HG03103 (cell line): ENCODE results near the gene CMKLR1.

Source experiments
- ATAC-seq: cut with Tn5 transposase; IDR thresholded peaks from one replicate; pipeline ENCODE4 v1.9.1; 2021; ENCODE audit warnings: low read depth; ENCODE audit not compliant: unreplicated experiment

CMKLR1 gene

DNA sequence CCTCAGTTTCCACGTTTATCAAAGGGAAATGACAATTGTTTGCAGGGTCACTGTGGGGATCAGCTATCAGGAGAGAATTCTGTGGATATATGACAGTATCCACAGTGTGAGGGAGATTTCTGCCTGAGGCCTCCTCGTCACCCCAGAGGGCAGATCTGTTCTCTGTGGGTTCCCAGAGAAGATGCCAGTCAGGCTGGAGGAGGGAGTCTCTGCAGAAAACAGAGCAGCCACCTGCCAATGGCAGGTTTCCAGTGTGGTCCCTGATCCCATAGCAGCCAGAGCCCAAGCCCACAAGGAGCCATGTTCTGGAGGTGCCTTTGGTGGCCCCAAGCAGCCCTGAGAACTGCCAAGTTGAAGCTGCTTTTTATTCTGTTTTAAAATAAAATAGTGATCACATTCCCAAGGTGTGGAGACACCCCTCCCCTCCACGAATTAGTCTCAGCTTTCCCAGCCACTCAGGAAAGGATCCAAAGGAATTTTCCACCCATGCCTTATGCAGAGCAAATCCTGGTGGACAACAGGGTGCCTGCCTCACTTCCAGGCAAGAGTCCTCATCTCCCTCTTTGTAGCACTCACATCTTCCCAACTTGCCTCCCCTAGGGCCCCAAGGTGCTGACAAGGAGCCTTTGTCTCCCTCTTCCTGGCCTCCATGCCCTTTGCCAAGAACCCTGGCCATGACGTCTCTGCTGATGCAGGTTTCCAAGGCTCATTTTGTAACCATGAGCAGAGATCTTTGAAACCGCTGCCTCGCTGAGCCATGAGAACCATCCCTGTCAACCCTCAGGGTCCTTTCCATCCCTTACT lies 20.4 kb downstream of the CMKLR1 start:
- no peak for ATAC-seq

DNA sequence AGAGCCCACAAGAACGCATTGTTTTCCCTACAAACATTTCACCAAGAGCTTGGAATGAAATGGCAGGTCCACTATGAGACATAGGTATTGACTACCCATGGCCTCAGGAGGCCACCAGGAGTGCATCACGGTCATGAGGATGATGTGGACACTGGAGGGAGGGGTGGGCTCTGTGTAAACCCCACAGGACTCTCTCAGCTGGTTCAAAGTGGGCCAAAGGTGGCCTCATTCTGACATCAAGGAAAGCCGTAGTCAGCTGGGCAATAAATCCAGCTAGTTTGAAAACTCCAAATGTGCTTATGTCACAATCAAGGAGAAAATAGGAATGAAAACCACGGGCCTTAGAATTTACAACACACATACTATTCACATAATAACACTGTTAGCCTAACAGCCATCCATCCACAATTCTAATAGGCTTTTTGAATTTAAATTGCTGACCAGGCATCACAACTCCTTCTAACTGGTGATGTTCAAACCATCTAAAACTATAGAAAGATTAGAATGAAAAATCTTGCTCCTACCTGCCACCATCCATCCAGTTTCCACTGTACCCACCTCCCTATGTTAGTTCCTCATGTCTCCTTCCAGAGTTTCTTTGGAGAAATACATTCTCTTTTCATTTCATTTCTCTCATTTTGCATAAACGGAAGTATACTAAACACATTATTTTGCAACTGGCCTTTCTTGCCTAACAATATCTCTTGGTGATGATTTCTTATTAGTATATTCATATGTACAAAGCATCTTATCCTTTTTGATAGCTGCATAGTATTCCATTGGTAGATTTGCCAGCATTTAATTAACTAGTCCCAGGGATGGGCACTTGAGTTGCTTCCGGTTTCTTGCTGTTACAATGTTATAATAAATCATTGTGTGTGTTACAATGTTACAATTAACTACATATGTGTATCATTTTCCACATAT lies 21.5 kb downstream of the CMKLR1 start:
- no peak for ATAC-seq

DNA sequence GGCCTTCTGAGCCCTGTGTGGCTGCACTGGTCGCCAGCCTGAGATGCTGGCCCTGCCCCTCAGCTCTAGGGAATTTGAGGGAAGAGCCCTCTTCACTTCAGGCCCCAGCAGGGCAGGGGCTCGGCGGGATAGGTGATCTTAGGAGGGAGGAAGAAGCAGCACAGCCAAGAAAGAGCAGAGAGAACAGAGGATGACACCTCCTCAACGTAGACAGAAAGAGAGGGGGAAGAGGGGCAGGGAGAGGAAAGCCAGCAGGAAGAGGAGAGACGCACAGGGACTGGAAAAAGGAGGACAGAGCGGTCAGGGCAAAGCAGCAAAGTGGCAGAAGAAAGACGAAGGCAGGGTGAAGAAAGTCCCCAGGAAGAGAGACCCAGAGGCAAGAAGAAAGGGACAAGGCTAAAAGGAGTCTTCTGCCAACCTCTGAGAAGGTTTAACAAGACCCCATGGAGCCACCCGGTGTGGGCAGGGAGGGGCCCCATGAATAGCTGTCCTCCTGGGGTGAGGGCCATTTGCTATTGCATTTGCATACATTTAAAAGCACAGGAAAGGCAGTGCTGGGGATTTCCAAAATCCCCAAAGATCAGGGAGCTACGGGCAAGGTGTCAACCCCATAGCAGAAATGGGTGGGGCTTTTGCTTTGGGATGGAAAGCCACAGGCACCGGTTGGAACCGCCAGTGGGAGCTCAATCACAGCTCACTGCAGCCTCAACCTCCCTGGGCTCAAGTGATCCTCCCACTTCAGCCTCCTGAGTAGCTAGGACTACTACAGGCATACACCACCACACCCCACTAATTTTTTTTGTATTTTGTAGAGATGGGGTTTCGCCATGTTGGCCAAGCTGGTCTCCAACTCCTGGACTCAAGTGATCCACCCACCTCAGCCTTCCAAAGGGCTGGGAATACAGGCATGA lies 22.7 kb downstream of the CMKLR1 start:
- no peak for ATAC-seq

DNA sequence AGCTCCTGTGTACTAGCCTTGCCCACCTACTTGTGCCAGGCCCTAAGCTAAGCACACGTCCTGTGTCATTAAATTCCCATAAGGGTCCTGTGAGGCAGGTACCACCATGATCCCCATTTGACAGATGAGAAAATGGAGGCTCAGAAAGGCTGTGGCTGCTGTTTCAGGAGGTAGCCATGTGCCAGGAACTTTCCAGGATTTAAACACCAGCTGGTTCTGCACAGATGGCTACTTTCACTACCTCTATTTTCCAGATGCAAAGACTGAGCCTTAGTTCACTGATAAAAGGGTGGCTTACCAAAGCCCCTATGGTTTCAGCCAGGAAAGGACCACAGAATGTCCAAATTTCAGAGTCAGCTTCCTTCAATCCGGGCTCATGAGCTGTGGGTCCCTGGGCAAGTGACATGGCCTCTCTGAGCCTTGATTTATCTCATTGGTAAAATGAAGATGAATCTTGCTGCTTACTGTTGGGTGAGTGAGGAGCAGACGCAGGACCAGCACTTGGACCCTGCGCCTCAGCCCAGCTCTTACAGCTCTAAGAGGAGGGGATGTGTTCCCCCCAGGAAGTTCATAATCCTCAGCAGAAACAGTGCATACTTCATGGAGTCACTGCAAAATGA lies 23.5 kb downstream of the CMKLR1 start:
- ATAC-seq, result no peak

DNA sequence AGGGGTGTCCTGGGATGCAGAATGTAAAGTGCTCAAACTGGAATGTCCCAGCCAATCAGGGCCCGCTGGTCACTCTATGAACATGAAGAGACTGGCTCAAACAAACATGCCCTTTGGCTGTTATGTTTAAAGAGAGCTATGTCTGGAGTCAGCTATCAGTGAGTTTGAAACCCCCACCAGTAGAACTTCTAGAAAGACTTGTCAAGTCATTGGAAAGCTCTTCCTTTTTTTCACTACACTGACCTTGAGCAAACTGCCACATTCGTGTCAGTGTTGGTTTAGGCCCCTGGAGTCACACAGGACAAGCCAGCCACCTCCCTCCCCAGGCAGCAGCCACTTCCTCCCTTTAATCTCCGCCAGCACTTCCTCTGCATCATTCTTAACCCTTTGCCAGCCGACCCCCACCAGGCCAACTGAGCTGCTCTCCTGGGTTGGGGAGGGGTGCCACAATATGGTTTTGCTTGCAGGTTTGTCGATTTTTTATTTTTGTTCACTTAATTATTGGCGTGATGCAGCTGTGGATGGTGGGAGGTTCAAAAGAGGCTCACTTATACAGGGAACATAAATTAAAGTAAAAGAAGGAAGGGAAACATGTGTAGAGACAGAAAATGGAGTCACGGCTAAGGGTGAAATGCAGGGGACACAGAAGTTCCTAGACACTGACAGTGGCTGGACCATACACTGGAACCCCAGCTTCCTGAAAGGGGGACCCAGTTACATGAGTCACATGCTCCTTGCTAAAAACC lies 25.3 kb downstream of the CMKLR1 start:
- ATAC-seq, result no peak

DNA sequence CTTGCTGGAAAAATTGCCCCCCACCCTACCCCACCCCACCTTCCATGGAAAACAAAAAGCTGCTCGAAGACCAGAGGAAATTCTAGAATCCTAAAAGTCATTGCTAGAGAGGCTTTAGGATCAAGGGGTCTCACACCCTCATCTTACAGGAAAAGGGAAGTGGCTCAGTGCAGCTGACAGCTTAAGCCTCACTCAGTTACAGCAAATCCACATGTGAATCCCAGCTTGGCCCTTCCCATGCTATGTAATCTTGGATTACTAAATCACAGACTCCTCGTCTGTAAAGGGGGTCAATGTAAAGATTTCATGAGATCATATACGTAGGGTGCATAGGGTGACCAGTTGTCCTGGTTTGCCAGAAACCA lies 25.9 kb downstream of the CMKLR1 start:
- no peak for ATAC-seq

DNA sequence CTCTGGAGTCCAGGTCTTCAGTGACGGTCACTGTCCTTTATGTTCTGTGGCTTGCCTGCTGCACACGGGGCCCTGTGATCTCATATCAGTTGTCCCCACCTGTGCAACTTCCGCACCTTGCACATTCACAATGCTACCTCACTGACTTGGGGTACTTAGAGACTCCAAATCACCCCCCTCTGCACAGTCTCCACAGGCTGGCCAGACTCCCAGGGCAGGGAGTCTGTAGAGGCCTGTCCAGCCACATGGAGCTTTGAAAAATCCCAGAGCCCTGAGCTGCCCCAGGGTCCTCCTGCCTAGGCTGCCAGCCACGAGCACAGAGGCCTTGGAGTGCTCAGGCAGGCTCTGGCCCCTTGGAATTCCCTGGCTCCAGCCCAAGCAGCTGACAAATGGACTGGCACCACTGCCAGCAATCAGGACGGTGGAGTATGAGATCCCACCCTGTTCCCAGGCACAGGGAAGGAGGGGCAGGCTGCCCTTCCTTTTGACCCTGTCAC lies 26.4 kb downstream of the CMKLR1 start:
- ATAC-seq, result no peak

DNA sequence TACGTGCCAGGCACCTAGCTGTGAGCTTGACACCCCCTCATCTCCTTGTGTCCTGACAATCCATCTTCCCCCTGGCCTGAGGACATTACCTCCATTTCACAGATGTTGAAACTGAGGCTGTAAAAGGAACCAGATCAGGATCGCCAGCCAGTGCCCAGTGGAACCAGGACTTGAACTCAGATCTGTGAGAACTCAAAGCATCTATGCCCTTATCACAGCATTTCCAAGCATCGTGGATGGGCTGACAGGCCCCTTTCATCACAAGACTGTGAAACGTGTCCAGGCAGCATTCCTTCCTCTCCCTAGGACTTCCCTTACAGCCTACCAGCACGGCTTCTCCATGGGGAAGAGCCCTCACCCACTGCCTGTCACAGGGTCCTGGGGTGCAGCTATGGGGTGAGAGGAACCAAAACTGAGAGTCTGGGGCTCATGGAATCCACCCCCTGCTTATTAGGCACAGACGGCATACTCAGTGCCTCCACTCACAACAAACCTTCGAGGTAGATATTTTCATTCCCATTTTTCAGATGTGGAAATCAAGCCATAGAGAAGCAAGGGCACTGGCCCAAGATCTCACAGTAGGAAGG lies 26.9 kb downstream of the CMKLR1 start:
- no peak for ATAC-seq

DNA sequence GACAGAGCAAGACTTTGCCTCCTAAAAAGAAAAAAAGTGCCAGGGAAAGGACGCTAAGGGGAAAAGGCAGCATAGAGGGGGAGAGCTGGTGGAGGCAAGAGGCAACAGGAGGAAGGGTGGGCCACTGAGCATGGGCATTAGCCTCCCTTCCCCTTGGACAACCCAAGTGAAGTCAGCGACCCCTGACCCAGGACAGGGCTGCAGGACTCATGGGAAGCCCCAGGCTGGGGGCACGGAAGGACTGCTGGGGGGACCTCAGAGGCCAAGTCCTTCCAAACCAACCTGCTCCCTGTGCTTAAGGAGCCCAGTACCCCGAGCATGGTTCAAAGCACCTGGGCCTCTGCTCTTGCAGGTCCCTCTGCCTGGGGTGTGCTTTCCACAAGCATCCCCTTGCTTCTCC lies 27.5 kb downstream of the CMKLR1 start:
- no peak for ATAC-seq

DNA sequence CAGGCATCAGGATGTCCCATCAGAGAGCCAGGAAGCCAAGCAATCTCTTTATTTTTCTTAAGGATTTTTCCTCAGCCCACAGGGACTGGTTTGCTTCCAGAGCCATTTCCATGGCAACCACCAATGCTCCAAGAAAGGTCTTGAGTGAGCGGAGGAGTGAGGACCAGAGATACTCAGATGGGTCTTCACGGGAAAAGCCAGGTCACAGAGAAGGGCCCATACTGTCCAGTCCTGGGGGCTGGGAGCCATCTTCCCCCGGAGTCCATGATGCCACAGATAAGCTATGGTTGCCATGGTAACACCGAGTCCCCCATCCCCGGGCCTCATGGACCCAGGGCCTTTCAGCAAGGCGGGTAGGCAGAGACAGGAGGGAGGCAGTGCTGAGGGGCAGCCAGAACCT lies 28.6 kb downstream of the CMKLR1 start:
- no peak for ATAC-seq

DNA sequence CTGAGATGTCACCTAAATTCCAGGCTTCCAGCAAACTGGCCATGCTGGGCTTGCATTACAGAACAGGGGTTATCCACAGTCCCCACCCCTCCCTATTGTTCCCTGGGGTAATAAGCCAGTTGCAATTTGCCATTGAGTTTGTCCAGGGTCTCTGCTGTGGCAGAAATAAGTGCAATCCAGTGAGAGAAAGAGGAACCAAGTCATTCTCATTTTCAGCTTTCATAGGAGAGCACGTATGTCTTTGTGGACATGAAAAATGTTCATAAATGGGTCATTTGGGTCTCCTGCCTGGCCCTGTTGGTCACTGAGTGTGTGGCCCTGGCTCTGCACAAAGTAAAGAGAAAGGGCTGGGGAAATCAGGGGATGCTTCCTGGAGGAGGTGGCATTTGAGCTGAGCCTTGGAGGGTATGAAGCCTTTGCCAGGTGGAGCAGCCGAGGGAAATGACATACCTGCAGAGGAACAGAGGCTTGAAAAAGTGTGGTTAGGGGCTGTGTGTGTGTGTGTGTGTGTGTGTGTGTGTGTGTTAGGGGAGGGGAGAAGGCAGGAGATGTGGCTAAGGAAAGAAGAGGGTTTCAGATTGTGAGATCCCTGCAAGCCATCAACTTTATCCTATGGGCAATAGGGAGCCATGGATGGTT lies 29.3 kb downstream of the CMKLR1 start:
- ATAC-seq, result no peak

DNA sequence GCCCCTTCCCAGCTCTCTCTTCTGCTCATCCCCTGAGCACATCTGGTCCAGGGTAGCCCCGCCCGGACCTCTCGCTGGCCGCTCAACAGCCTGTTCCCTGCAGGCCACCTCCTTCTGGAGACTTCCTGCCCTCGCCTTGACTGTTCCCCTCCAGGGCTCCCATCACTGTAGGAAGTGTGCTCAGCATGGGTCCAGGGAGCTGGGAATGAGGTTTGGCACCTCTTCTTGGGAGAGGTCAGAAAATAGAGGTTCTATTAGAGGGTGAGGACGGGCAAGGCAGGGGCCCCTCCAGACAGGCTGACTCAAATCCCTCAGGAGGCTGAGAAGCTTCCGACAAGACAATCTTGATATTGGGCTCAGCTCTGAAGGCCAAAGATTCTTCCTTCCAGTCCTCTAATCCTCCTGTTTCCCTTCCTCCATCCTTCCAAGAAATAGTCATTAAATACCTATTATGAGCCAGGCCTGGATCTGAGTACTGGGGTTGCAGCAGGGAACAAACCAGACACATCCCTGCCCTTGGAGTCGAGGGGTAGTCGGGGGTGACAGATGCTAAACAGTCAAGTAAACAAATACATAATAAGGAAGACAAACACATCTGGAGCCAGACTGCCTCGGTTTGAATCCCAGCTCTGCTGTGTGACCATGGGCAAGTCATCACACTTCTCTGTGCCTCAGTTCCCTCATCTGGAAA lies 30.6 kb downstream of the CMKLR1 start:
- no peak for ATAC-seq

DNA sequence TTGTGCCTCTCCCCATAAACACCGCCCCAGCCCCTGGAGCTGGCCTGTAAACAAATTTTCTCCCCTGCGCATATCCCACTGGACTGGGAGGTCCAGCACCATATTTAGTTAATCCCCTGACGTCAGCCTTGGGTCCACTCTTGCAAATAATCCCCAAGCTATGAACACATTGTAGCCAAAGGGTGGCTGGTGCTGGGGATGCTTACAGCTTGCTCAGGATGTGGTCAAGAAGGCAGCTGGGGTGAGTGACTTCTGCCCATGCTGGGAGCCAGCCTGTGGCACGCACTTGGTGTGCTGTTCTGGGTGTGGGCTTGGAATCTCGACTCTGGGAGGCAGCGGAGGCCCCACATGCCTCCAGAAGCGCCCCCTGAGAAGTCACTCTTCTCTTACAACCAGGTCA lies 32.1 kb downstream of the CMKLR1 start:
- ATAC-seq, result no peak

DNA sequence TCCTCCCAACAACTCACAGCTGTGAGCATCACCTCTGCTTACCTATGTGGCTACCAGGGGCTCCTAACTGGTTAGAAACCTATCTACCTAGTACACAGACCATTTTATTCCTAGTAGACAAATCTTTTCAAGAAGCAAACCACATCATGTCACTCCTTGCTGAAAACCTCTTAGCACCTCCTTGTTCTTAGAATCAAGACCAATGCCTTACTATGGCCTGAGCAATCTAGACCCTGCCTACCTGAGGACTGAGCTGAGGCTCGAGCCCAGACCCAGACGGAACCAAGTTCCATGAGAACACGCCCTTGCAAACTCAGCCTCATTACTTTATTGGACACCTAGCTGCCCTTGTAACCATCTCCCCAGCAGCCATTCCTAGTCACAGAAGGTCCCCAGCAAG lies 32.6 kb downstream of the CMKLR1 start:
- no peak for ATAC-seq

DNA sequence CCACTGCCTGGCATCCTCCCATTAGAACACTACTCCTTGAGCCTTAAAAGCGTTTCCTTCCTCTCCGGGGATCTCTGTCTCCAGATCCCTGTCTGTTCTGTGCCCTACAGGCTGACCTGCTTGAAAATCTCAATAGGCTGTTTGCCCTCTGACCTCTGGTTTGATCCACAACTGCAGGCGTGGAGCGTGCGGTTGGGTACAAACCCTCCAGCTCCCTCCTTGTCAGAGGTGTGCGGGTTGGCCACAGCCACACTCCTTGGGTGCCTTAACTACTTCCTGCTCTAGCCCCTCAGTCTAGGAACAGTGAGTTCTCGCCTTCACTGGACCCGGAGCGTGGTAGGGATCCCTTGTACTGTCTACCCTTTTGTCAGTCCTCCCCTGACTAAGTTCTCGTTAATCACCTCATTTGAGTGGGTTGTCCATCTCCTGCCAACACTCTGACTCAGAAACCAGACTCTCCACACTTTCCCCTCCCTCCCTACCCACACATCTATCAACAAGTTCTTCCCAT lies 33.1 kb downstream of the CMKLR1 start:
- ATAC-seq, result no peak

DNA sequence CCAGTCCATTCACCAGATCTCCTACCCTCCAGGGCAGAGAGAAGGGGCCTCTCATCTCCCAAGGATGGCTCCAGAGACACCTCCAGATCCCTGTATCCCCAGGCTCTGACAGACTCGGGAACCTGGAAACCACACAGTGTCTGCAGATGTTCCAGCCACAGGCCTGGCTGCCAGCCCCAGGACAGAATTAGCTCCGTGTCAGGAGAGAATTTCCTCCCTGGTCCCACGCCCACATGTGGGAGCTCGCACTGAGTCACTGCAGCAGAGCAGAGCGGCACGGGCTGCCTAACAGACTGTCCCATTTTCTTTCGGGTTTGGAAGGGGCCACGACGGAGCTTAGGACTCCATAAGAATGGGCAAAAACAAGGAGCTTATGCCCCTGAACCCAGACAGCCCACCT lies 33.6 kb downstream of the CMKLR1 start:
- no peak for ATAC-seq

DNA sequence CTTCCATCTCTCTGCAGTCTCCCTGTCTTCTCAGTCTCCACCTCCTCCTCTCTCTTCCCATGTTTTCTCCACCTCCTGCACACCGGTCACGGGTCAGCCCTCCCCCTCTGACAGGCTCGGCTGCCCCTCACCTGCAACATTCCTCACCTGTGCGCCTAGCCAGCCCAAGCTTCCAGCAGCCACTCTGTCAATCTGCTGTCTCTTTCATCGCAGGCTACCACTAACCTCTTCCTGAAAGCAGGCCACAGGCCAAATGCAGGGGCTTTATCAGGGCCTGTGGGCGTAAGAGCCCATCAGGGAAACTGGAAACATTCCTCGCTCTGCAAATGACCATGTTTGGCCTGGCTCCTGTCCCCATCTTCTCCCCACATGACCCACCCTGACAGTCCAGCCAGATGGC lies 34.5 kb downstream of the CMKLR1 start:
- ATAC-seq, result no peak

DNA sequence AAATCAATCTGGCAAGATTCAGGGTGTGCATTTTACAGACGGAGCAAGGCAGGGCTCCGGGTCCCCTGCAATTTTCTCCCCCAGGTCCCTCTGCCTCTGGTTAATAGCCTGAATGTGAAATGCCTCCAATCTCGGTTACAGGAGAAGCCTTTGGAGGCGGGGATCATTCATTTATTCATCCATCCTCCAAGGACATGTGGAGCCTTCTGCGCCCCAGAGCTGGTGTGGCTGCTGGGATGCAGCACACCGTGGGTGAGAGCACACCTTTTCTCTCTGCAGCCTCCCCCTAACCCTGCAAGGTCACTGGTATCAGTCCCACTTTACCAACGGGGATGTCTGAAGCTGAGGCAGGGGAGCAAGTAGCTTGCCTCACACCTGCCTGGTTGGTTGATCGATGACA lies 35.4 kb downstream of the CMKLR1 start:
- ATAC-seq, result no peak
